Measurements from ENCODE around the gene PCP4.
"Not testable (repeated sequence)": the region's sequence is repeated elsewhere in the genome, so short reads cannot be mapped to it uniquely, and the experiment has no call there.

Gene PCP4

DNA sequence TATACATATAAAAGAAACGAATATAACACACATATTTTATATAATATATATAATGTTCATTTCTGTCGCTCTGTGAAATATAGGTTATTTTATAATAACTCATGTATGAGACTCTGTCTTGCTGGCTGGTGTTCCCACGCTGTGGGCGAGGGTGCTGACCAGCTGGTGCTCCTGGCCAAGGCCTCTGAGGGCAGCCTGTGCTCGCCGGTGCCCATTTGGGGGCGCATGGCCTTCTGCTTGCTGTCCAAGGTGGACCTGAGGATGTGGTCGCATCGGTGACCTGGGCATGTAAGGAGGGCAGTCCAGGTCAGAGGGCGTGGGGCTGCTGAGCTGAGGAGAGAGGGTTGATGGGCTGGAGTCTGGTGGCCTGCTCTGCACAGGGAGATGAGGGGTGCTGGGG, 1.1 kb upstream of the PCP4 start:
- no peak for DNase-seq

DNA sequence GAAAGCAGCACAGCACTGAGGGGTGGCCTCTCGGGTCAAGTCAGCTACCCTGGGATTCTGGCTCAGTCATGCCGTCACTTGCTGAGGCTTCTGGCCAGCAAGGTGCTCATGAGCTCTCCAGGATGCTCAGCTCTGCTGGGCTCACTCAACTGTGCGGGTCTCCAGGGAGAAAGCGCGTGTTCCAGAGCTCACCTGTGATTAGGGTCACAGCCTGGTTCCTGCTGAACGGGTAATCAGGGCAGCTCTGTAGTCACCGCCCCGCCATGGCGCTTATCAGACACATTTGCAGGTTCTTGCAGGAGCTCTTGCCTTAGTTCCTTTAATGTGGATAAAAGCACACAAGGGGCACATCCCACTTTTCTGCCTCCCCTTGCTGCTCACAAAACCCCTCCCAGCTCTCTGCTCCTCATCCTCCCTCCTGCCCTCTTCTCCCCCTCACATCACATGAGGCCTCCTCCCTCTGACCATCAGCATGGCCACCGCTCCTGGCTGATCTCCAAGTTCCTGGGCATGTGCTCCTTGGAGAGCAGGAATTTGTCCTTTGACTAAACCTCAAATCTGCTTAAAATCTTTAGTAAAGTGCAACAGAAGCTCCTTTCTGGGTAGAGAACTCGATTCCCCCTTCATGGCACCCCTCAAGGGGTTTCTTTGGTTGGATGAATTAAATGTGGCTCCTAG, 2.0 kb downstream of the PCP4 start:
- no peak for DNase-seq

DNA sequence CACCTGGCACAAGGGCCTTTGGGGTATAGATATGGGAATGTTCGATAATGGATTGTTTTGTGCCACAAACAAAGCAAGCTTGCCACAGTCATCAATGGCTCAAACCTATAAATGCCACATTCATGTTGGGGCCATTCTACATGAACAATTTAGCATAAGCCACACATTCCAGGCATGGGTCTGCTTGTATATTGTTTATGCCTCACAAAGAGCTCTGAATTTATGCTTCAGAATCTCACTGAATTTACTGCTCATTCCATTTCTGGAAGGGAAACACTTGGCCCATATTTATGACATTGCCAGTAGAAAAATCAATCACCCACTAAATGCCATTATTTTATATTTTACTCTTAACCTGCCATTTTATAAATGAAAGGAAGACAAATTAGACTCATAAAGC, 6.4 kb downstream of the PCP4 start:
- no peak for DNase-seq

DNA sequence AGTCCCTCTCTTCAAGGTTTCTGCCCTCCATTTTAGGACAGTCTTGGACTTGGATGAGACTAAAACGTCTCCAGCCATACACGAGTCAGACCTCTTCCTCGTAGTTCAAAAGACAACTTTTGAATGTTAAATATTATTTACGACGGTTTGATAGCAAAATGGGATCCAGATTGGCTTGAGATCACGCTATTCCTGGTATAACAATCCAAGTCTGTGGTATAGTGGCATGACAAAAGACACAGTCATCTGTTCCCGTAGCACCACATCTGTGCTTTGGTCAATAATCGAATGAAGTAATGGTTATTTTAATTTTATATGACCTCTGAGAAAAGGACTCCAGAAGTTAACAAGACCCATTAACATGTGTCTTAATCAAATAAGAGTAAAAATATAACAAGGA, 7.0 kb downstream of the PCP4 start:
- no peak for DNase-seq

DNA sequence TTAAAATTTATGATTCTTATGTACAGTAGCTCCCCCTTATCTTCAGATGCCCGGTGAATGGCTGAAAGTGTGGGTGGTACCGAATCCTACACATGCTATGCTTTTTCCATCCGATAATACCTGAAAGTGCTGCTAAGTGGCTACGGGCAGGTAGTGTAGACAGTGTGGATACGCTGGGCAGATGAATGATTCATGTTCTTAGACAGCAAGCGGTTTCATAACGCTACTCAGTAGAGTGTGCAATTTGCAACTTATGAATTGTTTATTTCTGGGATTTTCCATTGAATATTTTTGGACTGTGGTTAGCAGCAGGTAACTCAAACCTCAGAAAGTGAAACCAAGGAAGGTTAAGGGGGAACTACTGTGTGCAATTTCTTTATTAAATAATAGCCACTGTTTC, 7.5 kb downstream of the PCP4 start:
- DNase-seq: no peak

DNA sequence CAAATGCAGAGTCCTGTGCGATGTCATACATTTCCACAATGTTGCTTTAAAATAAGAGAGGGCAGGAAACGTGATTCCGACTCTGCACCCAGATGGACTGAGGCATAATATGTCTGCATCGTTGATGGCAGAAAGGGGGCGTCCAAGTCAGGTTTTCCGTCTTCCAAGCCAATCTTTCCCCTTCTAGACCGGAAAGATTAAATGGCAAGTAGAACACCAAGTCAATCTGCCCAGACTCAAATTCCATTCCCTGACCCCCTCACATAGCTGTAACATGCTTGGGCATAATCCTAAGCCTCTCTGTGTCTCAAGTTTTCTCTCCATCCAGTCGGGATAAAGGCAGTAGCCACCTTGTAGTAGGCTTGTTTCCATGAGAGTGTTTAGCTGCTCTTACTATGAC, 14.4 kb downstream of the PCP4 start:
- DNase-seq: no peak

DNA sequence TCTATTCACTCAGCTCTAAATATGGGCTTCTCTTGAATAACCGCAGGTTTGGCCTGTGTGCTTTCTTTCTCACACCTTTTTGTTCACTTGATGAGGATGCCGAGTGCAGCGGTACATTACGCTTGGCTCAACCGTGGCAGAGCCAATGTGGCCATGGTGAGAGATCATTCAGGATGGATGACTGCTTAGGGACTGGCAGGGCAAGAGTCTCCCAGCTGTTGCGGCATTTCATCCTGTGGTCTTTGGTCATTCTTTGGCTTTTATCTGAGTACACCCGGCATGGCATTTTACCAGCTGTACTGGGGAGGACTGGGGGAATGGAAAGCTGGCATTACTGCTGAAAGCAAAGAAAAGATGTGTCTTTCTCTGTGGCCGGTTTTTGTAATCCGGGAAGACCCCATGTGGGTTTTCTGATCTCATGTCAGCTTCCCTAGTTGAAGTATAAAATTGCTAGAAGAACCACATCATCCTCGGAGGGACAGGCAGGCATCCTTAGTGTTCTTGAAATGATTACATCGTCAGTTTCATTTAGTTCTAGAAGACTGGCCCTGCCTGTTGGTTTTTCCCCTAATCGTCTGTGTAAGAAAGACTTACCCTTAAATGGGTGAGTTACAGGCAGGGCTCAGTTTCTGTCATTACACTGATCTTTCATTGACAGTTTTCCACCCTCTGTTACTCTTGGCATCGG, 15.1 kb downstream of the PCP4 start:
- DNase-seq: no peak

DNA sequence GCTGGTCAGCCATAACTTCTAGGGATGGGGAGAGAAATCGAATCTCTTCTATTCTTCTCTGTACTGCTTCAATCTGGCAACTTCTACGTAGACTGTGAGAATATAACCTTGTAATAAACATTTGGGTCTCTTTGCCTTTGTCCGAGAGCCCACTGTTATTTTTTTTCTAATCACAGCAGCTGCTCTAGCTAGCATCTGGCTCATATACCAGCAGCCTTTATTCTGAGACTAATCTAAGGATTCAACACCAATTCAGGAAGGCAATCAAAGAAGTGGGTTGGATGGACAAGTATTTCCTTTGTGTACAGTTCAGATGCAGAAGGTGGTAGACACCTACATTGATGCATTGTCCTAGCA, 15.6 kb downstream of the PCP4 start:
- no peak for DNase-seq

DNA sequence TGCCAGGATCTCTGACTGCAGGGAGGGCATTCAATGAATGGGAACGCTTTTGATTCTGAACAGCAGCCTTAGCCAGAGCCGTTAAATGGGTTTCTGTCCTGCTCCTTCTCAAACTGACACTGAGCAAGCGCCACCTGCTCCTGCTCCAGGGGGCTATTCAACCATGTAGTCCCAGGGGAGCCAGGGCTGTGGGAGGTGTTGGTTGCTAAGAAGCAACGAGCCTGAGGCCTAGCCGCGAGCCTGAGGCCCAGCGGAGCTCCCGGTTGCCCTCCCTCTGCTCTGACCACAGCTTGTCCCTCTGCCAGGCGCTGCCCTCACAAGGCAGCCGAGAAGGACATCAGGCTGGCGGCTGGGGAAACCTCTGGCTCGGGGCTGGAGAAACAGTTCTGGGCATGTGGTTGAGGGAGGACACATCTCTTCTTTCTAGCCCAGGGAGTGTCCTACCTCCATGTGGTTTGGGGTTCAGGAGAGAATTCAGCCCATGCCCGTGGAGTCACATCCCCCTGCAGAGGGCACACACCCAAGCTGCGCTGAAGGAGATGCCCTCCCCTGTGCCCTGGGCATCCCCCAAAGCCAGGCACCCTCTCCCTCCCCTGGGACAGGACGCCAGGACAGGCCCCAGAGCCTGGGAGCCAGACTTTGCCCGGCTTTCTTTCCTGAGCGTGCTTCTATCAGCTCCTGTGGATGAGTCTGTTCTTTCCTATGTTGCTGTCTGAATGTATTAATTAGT, 18.0 kb downstream of the PCP4 start:
- no peak for DNase-seq

DNA sequence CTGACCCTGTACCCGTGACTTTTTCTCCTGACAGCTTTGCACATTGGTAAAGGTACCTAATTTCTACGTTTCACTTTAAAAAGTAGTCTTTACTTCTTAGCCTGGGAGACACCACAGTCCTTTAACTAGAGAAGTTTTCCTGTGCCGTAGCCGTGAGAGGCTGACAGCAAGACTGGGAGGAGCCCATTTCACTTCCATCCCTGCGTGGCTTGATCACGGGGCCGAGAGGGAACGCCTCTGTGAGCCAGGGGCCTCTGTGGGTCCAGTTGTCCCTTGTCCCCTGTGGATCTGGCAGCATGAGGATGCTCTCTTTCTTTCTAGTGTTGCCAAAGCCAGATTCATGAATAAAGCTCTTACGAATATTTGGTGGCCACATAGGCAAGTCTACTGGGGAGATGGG, 21.6 kb downstream of the PCP4 start:
- DNase-seq: no peak

DNA sequence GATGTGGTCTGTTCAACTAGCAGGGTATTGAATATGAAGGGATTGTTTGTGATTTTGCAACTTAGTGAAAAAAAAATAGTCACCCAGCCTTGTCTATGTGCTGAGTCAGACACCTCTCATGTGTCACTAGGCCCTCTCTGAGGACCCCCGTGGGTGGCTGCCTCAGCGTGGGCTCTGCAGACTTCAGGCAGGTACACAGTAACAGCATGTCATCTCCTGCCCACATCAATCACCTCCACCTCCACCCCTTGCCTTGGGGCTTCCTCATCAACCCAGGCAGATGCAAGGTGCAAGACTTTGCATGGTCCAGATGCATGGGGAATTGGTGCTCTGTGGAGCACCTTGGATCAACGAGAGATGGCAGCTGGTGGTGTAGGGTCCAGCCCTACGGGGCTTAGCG, 23.9 kb downstream of the PCP4 start:
- DNase-seq: no peak

DNA sequence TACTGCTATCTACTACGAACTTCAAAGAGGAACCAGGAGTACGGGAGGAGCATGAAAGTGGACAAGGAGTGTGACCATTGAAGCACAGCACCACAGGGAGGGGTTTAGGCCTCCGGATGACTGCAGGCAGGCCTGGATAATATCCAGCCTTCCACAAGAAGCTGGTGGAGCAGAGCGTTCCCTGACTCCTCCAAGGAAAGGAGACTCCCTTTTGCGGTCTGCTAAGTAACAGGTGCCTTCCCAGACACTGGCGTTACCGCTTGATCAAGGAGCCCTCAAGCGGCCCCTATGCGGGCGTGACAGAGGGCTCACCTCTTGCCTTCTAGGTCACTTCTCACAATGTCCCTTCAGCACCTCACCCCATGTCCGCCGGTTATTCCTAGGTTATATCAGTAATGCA, 24.6 kb downstream of the PCP4 start:
- not testable (repeated sequence) for DNase-seq

DNA sequence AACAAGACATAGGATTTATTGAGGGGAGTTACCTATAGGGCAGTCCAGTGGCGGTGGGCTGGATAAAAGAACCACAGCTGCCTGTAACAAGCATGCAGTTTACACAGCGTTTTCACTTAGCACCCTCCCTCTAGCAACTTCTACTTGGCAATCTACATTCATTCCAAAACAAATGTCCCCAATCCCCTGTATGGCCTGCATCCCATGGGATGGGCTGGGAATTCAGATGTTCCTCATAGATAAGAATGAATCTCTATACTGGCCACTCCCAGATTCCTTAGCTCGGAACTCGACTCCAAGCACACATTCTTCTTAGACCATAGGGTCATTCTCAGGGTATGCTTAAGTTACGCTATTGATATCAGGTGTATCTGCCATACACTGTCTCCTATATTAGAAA, 33.3 kb downstream of the PCP4 start:
- DNase-seq: no peak

DNA sequence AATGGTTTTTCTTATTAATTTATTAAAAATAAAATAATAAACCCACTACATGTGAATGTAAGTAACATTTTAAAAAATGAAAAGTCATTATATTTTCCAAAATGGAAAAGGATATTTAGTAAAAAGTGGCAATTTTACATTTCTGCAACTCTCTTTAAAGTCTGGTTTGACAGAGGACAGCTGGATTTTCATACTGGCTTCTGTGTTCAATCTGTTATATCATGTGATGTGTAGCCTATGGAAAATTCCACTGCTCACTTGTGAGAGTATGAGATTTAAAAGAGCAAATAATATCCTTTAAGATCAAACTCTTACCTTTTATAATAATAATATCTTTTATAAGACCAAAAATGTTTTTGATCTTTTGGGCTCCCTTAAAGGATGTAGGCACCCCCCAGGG, 33.7 kb downstream of the PCP4 start:
- DNase-seq: no peak

DNA sequence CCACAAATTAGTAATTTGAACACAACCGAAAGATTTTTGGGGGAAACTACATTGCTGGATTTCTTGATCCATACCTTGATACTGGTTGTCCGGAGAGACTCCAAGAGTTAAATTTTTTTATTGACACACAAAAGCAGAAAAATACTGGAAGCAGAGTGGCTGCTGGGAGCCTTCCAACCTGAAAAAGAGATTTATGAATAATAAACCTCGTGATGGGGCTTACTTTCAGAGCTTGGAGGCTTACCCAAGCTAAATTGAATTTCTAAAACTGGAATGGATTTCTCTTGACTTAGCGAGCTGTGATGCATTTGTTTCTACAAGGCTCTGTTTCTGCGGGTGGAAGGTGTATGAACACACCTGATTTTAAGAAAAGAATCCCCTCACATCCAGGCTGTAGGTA, 35.7 kb downstream of the PCP4 start:
- DNase-seq: no peak

DNA sequence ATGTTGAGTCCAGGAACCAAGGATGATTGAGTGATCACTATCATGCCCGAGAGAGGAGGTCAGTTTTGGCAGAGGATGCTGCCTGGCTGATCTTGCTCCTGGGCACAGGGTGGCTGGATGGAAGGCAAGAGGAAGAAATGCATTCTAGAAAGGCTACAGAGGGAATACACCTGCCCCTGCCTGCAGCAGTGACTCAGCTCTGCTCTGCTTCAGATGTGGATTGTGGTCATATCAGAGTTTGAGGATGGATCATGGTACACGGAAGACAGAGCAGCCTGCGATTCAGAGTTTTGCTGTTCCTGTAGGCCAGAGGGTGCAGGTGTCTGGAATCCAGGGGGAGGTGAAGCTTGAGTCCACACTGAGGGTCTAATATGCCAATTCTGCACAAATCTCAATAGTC, 37.2 kb downstream of the PCP4 start:
- DNase-seq: no peak

DNA sequence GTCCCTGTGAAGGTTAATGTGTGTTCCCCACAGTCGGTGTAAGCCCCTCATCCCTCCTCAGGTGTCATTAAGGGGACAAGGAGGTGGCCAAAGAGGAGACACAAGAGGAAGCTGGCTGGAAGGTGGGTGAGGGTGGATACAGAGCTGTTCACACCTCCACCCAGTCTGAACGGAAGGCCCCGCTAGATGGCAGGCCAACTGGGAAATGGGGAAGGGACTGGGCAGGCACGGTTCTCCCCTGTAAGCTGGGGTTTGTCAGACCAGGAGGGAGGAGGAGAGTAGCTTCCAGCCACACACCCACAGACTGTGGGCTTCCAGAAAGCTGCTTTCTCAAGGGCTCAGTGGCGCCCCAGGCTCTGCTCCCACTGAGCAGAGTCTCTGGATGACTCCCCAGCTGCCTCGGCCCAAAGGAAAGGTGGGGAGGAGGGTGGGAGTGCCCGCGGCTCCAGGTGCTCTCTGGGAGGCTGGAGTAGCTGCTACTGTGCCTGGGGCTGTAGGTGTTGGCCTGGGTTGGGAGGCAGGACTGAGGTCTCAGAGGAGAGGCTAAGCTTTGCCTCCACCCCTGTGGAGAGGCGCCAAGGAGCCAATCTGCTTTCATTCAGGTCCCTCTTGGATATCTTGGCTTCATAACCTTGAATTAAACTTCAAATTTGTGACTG, 41.2 kb downstream of the PCP4 start:
- DNase-seq: no peak

DNA sequence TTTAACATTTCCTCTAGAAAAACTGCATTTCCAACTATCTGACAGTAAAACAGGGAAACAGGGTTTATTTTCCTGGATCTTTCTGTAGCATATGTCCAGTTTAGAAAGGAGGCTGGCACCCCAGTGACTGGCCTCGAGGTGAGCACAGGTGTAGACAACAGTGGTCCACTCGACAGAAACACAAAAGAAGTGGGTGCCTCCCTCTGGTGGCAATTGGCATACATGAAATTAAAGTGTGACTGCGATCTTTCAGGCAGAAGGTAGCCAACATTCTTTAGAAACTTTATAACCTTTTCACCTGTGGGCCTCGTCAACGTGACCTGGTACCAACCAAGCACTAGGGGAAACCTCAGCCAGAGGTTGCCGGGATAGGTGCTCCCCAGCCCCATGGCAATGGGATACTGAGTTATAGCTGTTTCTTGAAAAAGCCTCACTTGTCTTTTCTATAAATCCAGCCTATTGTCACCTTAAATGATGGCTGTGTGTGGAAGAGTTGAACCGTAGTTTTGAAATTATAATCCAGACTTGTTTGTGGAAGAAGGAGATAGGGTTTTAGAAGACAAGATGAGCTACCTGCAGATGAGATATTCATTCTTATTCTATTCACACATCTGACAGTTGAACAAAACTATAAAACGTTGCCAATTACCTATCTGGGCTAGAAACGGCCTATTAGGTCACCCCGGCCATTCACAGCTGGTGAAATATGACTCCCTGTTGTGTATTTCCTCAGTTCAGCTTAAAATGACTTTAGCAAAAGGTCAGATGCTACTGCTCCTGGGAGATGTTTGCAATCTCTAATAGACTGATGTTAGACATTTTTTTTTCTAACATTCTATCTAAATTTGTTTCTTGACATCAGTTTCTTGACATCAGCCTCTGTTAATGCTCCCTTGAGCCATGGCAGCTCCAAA, 44.3 kb downstream of the PCP4 start:
- no peak for DNase-seq

DNA sequence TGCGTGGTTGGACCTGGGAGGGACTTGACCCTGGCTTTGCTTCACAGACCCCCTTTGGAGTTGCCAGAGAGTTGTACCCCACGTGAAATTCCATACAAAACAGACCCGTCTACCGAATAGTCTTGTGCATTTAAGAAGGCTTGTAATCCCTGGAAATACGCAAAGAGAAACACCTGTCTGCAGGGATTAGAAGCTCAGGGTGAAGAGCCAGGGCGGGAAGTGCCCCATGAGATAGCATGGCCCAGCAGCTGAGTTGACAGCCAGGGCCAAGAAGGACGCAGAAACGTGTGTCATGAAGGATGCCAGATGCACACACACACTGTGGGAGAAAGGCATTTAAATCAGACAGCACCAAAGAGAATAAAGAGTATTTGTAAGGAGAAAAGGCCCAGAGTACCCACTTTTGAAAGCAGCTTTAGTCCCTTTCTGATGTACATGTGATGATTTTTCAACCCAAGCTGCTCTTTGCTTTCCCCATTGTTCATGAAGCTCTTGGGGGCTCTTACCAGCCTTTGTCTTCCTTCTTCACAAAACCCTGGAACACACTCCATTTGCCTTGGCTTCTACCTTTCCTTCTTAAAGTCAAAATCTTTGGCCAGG, 46.6 kb downstream of the PCP4 start:
- no peak for DNase-seq

DNA sequence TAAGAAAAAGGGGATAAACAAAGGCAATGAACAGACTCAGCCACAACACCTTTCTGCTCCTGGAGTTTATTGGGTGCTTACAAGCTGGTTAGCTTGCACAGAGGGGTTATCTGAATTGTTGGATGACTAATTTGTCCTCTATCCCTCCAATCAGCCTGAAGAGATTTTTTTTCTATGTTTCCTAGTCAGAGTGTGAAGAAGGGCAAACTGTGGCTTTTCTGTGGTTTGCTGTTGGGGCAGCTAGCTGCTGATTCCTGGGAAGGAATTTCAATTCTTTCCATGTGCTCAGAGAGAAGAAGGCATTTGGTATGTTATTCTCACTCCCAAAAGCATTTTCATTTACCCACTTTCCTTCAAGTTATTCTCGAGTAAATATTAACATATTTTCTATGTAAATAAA, 48.6 kb downstream of the PCP4 start:
- DNase-seq: no peak

DNA sequence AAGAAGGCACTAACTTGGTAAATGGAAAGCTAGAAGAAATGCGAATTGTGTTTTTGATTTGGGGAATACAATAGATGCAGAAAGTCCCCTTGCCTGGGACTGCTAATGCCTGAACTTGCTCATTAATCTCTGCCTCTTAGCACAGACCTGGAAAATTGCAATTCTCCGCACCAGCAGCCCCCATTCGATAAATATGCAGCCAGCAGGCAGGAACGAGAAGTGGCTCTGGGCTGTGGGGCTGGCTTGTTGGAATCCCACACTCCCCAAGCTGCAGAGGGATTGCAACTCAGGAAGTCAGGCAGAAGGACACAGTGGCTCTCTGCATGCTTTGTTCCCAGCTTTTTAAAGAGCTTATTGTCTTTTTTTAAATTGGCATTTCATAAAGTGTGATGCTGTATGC, 51.3 kb downstream of the PCP4 start:
- DNase-seq: no peak

DNA sequence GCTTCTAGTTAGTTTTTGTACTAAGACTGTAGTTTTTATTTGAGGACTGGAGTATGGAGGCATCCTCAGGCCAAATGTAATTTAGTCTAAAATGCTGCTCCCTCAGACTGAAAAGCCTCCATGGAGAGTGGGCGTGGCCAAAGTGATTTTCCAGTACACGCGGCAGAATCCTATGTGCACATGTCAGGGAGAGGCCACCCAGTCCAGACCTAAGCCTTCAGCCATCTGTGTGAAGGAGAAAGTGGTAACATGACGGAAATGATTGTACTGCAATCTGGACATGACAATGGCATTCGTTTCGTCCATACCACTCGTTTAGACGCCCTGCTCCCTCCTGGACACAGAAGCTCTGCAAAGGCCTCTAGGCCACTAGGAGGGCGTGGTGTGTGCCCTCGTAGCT, 56.2 kb downstream of the PCP4 start:
- no peak for DNase-seq

Measured in CD4-positive, alpha-beta T cell treated with Interleukin-15 for 1 hour (primary cell).